ENCODE data around the gene ACAP2.

Gene ACAP2

DNA sequence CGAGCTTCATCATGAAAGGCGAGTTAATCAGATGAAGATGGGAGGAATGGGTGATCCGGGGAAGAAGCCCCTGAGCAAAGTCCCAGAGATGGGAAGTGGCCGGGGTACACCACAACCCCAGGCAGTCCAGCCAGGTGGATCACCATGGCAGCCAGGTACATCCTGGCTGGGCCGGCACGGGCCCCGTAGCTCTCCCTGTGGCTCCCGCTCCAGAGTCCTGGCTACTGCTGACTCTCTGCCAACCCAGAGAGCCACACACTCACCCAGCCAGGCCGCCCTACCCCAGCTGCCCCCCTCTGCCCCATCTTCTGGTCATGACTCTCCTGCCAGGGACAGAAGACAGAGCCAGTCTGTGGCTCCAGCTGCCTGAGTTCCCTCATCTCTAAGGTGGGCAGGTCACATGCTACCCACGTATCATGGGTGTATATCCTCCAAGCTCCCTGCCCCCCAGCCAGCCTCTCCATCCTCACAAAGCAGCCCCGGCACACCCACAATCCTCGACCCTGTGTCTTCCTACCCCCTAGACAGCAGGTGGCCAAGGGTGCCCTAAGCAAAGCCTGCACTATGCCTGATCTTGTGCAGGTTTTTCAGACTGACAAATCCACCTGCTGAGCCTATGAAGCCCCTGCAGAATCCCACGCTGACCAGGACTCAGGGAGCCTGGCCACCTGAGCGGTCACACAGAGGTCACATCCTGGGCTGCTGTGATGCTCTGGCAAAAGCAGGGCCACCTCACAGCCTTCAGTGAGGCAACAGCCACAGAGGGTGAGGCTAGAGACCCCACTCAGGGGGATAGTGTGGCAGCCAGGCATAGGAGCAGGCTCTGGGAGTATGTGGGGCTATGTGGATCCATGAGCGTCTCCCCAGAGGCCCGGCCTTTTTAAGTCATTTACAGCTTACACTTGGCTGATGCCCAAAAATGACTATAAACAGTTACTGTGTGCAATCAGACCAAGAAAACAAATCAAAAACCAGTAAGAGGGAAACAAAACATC lies 185.1 kb downstream of the ACAP2 start:
- no peak for FAIRE-seq

DNA sequence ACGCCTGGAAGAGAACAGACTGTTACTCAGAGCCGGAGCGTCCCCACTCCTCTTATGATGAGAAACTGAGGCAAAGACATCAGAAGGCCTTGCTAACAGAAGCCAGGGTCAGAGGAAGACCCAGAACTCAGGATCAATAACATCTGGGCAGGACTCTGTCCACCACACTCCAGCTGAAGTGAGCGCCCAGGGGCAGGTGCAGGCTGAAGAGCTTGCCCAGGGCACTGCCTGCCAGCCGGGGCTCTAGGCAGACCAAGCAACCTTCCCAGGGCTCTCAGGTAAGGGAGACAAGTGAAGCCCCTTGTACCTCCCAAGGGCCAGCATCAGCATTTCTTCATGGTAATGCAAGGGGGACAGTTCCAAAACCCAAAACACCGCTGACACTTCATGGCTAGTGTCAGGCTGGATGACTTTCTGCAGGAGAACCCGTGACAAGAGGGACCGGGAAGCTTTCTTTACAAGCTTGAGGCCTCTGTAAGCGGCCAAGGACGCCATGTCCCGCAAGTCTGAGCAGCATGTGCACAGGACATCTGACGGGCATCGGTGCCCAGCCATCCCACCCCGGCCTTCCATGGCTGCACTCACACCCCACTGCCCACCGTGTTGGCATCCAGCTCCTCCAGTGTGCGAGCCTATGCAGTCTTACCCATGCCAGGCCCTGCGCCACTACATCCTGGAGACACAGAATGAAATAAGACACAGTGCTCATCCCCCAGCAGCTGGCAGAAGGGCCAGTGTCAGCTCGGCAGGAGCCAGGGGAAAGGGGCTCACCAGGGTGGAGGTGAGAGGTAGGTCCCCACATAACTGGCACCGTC lies 186.0 kb downstream of the ACAP2 start:
- FAIRE-seq = no peak

DNA sequence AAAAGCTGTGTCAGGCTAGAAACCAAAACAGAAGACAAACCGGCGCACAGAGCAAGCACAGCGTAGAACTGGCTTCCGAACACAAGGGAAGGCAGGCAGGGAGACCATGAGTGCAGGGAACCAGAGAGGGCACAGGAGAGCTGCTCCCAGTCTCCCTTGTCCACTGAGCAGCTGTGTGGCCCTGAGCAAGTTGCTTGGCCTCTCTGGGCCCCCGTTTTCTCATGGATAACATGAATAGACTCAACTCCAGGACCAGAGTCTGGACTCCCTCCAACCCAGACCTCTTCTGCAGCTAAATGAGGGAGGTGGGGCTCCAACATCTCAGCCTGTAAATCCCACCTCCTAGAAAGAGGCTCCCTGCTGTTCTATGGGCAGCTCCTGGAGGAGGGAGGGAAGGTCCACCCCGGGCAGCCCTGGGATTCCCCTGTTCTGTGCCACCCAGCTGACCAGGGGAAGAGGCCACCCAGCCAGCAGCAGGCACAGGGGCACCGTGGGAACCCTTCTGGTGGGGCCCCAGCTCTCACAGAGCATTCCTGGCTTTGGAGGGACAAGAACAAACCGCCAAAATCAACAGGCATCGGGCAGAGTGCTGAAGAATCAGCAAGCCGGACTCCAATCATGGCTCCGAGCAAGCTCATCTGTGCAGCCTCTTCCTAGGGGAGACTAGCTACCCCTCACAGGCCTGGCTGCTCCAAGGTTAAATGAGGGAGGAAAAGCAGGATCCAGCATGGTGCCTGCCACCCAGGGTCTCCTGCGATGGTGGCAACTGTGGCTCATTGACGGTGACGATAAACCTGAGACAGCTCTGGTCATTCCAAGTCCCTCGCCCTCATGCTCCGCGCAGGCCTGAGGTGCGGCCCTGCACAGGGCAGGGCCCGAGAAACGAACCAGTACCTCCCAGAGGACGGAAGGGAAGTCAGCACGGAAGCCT lies 187.0 kb downstream of the ACAP2 start:
- no peak for FAIRE-seq

DNA sequence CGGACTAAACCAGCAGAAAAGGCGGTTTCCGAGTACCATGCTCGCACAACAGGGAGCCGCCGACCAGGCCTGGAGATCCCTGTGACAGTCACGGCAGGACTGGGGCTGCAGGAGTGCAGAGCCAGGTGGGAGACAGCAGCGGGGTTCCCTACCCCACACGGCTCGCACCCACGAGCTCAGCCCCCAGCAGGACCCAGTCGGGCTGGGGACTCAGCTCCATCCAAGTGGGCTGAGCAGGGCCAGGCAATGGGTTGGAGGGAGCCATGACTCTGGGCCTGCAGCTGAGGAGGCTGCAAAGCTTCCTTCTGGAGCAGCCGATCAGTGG lies 187.7 kb downstream of the ACAP2 start:
- FAIRE-seq = no peak

DNA sequence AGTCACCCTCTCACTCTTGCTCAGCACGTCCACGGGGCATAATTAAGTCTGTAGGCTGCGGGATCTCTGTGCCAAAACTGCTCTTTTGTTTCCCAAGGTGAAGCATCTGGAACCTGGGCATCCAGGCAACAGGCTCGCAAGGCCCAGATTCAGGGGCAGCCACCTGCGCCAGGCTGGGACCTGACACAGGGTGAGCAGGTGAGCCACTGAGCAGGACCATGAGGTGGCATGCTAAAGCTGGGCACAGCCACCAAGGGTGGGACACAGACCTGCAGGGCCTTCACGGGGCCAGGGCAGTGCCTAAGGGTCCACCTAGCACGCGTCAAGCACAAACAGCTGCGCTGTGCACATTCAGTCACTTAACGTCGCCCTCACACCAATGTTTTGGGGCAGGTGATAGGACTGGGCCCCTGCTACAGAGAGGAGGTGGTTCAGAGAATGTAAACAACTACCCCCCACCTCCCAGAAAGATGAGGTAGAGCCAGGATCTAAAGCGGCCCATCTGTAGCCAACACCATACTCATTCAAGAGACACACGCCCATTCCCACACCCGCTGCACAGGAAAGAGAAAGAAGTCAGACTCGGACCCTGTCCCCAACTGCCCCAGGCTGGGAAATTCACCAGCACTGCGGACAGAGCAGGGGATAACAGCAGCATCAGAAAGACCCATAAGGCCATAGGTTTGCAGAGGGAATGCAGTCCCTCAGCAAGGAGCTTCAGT lies 188.2 kb downstream of the ACAP2 start:
- no peak for FAIRE-seq

DNA sequence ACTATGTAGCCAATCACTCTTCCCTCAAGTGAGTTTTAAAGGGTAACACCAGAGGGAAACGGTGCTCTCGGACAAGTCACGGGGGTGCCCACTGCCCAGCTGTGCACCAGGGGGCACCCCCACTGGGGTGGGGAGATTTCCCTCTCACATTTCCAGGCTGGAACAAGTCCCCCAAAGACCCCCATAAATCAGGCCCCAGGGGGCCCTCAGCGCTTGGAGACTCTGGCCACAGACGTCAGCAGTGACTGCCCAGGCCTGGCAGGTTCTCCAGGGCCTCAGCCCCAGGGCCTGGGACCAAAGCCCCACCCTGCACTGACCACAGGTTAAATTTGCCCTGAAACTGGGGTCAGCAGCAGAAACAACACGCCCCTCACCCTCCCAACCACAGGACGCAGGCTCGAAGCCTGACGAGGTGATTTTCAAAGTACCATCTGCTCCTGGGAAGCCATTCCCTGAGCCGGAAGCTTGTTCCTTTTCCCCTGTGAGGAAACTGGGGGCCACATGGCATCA lies 188.8 kb downstream of the ACAP2 start:
- FAIRE-seq = no peak

DNA sequence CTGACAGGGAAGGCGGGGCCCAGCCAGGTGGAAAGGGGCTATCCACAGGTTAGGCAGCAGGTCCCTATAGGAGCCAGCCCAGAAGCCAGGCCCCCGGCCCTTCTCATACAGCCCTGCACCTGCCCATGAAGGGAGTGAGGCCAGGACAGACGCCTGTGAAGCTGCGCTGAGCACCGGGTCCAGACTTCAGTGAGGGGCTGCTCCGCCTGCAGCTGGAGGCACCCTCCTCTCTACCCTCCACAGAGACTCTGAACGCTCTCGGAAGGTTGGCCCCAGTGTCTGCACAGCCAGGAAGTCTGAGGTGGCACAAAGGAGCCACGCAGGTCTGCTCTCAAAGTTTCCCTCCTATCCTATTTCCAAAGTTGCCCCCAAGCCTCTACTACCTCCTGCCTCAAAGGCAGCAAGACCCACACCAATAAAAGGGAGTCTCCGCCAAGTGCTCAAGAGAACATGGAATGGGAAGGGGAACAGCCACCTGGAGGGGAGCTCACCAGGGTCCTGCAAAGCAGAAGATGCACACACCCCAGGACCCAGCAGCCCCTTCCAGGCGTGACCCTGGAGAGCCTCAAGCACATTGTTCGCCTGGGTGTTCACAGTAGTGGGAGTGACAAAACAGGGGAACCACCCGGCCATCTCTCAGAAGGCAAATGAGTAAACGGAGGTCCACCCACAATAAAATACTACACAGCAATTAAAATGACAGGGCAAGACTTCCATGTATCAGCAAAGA lies 191.3 kb downstream of the ACAP2 start:
- FAIRE-seq = no peak

DNA sequence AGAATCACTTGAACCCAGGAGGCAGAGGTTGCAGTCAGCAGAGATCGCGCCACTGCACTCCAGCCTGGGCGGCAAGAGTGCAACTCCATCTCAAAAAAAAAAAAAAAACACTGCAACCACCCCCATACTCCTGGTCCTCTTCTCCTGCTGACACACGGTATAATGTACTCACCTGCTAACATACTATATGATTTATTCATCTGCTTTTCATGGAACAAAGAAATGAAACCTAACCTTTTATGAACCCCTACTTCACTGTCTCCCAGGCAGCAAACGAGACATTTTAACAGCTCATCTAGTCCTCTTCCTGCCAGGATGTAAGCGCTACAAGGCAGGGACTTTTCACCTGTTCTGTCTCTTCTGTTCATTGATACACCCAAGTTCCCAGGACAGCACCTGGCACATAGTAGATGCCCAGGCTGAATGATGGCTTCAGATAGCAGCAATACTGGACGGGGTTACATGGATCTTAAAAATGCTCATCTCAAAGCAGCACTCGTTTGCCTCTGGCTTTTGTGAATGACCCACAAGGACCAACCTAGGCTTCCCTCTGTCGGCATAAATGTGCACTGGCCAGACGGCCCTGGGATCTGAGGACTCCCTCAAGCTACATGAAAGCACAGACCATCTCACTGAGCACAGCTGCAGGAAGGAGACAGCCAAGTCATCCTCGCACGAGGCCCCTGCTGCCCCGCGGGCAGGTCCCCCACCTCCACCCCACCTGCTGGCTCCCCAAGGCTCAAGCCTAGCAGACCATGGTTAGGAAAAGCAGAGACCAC lies 192.2 kb downstream of the ACAP2 start:
- no peak for FAIRE-seq

DNA sequence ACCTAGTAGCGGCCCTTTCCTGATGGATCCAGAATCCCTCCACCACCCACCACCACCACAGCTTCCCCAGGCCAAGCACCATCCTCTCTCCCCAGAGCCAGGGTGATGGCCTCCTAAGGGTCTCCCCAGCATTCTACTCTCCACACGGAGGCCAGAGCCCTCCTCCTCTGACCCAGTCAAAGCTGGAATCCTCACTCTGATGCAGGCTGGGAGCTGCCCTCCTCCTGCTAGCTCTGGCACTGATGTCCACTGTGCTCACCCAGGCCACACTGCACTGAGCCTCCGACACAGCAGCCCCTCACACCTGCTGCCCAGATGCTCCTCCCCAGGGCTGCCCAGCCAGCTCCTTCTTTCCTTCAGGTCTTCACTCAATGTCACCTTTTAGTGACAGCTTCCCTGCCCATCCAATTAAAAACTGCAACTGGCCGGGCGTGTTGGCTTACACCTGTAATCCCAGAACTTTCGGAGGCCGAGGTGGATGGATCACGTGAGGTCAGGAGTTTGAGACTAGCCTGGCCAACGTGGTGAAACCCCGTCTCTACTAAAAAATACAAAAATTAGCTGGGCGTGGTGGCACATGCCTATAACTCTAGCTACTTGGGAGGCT lies 192.9 kb downstream of the ACAP2 start:
- no peak for FAIRE-seq

DNA sequence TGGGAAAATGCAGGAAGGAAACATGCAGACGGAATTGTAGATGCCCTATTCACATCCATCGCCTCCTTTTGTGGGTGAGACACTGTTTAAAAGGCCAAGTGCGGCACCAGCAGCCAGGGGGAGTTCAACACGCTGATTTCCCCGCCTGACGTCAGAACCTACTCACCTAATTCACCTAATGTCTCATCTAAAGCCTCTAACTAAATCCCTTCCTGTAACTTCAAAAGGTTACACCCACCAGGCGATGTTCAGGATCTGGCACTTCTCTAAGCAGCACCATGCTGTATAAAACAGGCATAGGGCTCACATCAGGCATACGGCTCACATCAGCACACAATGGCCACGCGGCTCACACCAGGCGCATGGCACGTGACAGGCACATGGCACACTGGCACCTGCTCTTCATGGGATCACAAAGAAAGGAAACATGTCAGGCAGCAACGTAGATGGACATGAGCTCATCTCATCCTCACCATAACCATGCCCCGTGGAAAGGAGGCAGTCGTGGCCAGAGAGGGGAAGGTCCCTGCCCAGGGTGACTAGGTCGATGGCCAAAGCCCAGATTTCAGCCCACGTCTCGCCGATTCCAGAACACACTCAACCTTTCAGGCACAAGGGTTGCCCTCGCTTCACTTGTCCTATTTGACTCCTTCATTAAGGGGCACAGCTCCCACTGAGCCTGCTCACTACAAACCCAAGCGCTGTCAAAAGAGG lies 193.6 kb downstream of the ACAP2 start:
- no peak for FAIRE-seq

DNA sequence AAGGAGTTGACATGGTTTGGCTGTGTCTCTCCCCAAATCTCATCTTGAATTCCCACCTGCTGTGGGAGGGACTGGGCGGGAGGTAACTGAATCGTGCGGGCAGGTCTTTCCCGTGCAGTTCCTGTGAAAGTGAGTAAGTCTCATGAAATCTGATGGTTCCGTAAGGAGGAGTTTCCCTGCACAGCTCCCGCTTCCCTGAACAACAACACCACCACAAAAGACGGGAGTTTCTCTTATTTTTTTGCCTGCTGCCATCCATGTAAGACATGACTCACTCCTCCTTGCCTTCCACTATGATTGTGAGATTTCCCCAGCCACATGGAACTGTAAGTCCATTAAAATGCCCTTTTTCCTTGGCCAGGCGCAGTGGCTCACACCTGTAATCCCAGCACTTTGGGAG lies 194.5 kb downstream of the ACAP2 start:
- FAIRE-seq = no peak

DNA sequence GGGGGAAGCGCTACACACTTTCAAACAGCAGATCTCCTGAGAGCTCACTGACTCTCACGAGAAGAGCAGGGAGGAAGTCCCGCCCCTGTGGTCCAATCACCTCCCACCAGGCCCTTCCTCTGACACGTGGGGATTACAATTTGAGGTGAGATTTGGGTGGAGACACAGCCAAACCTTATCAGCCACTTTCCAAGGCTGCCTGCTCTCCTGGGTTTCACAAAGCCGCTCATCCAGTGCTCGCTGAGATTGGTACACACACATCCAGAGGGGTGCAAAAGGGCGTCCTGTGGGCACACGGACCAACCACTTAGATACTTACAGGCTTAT lies 195.0 kb downstream of the ACAP2 start:
- no peak for FAIRE-seq

DNA sequence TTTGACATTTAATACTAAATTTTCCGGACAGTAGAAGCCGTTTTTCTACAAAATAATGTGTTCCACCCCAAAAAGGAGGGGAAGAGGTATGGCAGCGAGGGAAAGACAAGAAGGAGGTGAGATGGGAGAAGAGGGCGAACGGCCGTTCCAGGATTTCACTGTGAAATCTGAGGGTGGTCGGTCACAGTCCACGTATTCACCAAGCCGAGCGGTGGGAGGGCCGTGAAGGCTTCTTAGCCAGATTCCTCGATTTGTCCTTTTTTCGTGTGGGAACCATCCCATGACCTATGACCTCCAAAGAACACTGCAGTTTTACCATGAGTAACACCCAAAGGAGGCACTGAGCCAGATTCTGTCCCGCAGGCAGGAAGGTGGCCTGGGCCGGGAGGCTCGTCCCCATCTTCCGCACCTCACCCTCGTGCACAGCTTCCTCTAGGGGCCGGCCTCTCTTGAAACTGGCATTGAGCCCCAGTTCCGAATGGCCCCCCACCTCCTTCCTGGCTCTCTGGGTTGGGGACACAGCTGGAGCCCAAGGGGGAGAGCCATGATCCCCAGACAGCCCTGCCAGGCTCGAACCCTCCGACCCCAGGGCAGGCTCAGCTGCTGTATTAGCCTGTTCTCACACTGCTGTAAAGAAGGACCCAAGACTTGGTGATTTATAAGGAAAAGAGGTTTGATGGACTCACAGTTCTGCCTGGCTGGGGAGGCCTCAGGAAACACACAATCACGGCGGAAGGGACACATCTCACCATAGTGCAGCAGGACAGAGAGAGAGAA lies 195.5 kb downstream of the ACAP2 start:
- FAIRE-seq = no peak

DNA sequence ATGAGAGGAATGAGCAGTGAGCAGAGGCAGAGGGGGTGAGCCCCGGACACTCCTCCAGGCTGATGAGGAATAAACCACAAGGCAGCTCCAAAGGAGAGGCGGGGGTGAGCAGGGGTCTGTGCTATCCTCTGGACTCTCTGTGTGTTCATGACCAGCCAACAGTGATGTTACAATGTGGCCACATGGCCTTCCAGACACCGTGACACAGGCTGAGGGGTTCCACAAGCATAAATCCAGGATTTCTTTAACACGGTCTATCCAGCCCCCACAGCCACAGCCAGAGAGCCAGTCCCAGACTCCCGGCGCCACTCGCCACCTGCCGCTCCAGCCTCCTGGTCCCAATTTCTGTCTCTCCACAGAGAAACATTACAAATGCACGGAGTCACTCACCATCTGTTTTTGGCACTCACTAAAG lies 196.2 kb downstream of the ACAP2 start:
- no peak for FAIRE-seq

DNA sequence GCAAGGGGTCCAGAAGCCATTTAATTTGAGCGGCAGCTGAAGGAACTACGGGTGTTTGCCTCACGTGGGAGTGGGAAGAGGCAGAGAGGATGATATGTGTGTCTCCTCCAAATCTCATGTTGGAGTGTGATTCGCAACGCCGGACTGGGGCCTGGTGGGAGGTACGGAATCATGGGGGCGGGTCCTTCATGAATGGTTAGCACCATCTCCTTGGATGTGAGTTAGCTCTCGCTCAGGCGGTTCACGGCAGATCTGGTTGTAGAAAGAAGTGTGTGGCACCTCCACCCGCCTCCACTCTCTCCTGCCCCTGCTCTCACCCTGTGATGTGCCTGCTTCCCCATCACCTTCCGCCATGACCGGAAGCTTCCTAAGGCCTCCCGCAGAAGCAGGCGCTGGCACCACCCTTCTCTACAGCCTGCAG lies 197.3 kb downstream of the ACAP2 start:
- no peak for FAIRE-seq

DNA sequence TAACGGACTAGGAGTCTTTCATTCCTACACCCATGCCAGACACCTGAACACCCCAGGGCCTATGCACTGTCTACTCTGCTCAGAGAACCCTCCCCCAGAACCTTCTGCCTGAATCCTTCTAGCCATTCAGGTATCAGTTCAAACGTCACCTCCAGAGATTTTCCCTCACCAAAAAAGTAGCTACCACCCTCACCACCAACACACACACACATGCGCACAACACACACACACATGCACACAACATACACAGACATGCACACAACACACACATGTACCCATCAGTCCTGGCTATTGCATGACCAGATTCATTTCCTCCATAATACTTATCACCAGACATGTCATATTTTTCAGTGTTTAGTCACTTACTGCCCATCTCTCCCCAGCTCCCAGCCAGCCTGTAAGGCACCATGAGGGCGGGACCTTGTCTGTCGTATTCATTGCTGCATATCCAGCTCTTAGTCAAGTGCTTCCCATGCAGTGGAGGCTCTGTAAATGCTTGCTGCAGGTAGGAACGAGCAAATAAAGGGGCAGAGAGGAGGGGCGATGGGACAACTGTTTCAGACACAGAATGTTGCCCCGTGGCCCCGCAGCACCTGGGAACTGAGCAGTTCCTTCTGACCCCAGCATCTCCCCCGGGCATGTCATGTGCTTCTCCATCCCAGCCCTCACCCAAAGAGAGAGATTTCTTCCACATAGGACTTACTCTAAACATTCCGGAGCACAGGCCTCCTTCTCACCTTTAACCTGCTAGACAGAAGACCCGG lies 201.0 kb downstream of the ACAP2 start:
- no peak for FAIRE-seq

DNA sequence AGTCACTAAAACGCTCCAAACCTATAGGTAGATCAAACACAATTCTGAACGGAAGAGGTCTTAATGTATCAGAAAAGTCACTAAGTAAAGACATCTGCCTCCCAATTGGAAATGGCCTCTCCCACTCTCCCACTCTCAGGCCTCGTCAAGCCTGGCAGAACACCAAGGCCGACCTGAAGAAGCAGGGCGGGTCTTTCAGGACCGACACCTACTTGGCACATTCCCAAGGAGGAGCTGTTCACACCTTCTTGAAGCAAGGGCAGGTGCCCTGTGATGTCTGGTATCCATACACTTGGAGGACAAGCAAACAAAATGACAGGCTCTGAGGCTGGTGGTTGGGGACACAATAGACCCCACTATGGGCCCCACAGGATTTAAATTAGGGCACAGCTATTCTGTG lies 201.9 kb downstream of the ACAP2 start:
- no peak for FAIRE-seq

Measured in colon (tissue), 2 donors.